VCaP (cell line): Measurements from ENCODE around the gene OR10H1.

Source experiments
- H3K27ac ChIP-seq: fragments of 450-650 bp; 2 replicates; pipeline ENCODE4 v1.5.1; 2017
- CTCF ChIP-seq: fragments of 450-650 bp; conservative IDR thresholded peaks from 2 replicates; pipeline ENCODE4 v1.5.1; 2017; ENCODE audit warnings: mild to moderate bottlenecking, moderate library complexity

The OR10H1 gene

GRCh38 chr19:15846923-15847322 is 31.5 kb upstream of the OR10H1 start:
- no peak for TF ChIP-seq CTCF
- H3K27ac ChIP-seq = no peak overlapping the region

- peak overlapping the region; percentile 68 for H3K27ac ChIP-seq
These were observed 28.4 kb upstream of the OR10H1 start for GRCh38 chr19:15843894-15844222.

GRCh38 chr19:15843203-15843893 is 27.9 kb upstream of the OR10H1 start:
- TF ChIP-seq CTCF = no peak
- peak overlapping the region; percentile 68 for H3K27ac ChIP-seq

- TF ChIP-seq CTCF = peak; percentile 36; the same call in 1 of the 2 replicates
- H3K27ac ChIP-seq = peak overlapping the region; percentile 68
These were observed 26.6 kb upstream of the OR10H1 start for GRCh38 chr19:15841875-15842569.

GRCh38 chr19:15840833-15841232 is 25.4 kb upstream of the OR10H1 start:
- no peak for TF ChIP-seq CTCF

GRCh38 chr19:15839888-15840287 is 24.4 kb upstream of the OR10H1 start:
- peak overlapping the region; percentile 100; the same call in 1 of the 2 replicates for H3K27ac ChIP-seq

More at GRCh38 chr19:15840833-15841232, 25.4 kb upstream of the OR10H1 start:
- H3K27ac ChIP-seq = no peak overlapping the region

GRCh38 chr19:15838351-15838750 is 22.9 kb upstream of the OR10H1 start:
- TF ChIP-seq CTCF = no peak
- H3K27ac ChIP-seq = peak overlapping the region; percentile 100

- no peak for TF ChIP-seq CTCF
These were observed 21.8 kb upstream of the OR10H1 start for GRCh38 chr19:15837221-15837731.

More at GRCh38 chr19:15837221-15837731, 21.8 kb upstream of the OR10H1 start:
- H3K27ac ChIP-seq = peak overlapping the region; percentile 100
